HG03039 (cell line): ENCODE measurements around the gene SLC37A1.
"Not testable (repeated sequence)": the region's sequence is repeated elsewhere in the genome, so short reads cannot be mapped to it uniquely, and the experiment has no call there.

Experiments used
- ATAC-seq: cut with Tn5 transposase; IDR thresholded peaks from one replicate; pipeline ENCODE4 v1.9.1; 2021; ENCODE audit warnings: mild to moderate bottlenecking, moderate library complexity; ENCODE audit not compliant: unreplicated experiment

Gene SLC37A1

GRCh38 chr21:42614396-42614795, 100.7 kb downstream of the SLC37A1 start:
- ATAC-seq = no peak

- no peak for ATAC-seq
These were observed 101.2 kb downstream of the SLC37A1 start for GRCh38 chr21:42614811-42615351.

DNA sequence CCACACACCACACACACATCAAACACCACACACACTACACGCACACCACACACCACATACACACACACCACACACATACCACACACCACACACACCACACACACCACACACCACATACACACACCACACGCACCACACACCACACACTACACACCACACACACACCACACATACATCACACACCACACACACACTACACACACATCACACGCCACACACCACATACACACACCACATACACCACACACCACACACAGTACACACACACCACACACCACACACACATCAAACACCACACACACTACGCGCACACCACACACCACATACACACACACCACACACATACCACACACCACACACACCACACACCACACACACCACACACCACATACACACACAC, 101.7 kb downstream of the SLC37A1 start:
- ATAC-seq = not testable (repeated sequence)

GRCh38 chr21:42615924-42616323, 102.3 kb downstream of the SLC37A1 start:
- ATAC-seq = no peak

- ATAC-seq = no peak
These were observed 102.8 kb downstream of the SLC37A1 start for GRCh38 chr21:42616446-42616845.

- ATAC-seq = no peak
These were observed 103.3 kb downstream of the SLC37A1 start for GRCh38 chr21:42616941-42617340.

GRCh38 chr21:42617486-42617885, 103.8 kb downstream of the SLC37A1 start:
- no peak for ATAC-seq

GRCh38 chr21:42618707-42619102, 105.1 kb downstream of the SLC37A1 start:
- no peak for ATAC-seq

GRCh38 chr21:42619166-42619565, 105.5 kb downstream of the SLC37A1 start:
- no peak for ATAC-seq

DNA sequence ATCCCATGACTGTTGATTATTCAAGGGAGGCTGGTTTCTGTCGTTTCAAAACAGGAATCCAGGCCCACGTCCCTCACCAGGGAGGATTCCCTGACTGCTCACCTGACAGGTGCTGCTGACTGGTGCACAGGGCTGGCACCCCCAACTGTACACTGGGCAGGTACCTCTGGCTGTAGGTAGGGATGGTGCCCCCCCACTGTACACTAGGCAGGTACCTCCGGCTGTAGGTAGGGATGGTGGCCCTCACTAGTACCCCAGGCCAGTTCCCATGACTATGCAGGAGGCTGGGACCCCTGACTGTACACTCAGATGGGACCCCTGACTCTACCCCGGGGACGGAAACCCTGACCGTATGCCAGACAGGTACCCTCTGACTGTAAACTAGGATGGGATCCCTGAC, 106.2 kb downstream of the SLC37A1 start:
- no peak for ATAC-seq

GRCh38 chr21:42621166-42621818, 107.6 kb downstream of the SLC37A1 start:
- no peak for ATAC-seq

DNA sequence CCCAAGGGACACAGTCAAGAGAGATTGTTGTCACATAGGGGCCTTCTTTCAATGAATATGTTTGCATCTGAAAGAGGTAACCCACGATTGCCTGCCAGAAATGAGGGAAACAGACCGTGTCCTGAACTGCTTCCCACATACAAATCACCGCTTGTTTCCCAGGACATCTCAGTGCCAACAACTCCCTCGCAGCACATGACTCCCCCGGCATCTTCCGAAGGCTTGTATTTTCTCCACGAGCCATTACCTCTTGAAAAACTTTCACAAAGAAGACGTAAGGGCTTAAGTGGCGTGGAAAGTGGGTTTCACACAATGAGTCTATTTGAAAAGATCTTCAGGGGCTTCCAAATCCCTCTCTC, 108.1 kb downstream of the SLC37A1 start:
- no peak for ATAC-seq

DNA sequence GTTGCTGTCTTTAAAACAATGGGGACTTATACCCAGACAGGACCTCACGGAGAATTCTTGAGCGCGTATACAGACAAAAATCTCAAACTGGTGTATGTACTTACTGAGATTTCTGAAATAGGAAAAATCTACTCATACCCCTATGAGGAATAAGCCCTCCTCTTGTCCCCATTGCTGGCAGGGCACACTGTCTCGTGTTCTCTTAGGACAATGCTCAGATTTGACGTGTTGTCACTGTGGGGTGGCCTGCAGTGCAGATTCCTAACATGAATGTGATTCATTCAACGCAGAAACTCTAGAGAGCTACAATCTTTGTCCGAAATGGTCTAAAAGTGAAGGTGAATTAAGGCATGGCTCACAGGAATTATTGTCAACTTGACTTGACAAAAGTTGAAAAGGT, 108.6 kb downstream of the SLC37A1 start:
- ATAC-seq = no peak

DNA sequence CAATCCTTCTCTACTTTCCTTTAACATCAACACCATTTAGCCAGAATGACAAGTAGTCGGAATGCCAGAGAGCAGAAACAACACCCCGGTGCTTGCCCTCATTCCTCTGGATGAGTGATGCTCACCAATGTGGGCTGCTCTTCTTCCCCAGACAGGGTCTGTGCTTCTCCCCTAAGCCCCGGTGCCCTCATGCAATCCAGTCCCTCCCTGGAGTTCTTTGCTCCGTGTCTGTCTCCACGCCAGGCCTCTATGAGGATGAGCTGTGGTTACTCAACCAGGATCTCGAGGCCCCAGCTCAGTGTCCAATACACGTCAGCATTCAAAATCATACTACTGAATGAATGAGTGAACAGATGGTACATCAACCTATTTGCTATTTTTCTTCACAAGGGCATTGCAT, 110.0 kb downstream of the SLC37A1 start:
- no peak for ATAC-seq

DNA sequence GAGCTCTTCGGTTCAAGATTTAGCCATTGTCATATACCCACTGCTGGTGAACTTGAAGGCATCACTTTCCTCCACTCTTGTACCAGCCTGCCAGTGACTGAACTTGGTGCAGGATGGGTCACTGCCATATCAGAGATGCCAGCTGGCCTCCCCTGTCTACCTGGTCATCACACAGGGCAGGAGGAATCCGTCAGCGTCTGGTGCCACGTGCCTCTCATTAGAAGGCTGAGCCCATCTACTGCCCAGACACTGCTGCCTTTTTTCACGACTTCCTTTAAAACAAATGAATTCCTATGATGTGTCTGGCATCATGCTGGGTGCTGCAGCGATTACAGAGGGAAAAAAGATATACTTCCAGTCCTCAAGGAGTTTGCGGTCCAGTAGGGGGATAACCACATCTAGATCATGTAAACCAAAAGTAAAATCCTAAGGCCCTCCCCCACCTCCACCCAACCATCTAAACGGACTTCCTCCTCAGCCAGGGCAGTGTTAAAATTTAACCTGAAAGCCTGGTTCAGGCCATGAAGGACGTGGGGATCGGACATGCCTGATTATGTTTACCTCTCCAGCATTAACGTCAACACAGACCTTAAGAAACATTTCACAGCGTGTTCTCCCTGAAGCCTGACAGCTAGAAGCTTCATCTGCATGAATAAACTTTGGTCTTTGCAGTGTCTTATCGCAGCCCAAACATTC, 110.6 kb downstream of the SLC37A1 start:
- no peak for ATAC-seq

GRCh38 chr21:42624936-42625335, 111.3 kb downstream of the SLC37A1 start:
- ATAC-seq = no peak

DNA sequence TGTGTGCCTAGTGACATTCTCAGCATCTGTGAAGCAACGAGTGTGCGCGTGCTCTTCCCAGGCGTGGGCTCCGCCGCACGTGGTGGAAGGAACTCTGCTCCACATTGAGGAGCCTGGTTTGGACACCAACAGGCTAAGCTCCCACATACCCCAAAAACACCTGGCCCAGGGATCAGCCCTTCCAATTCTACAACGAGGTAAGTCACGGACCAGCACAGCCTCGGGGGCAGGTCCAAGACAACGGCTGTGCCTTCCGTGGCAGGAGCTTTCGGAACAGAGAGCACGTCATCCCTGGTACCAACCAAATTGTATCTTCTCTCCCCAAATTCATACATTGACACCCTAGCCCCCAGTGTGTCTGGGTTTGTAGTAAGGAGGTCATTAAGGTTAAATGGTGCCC, 112.5 kb downstream of the SLC37A1 start:
- ATAC-seq = no peak

GRCh38 chr21:42627527-42628289, 114.1 kb downstream of the SLC37A1 start:
- no peak for ATAC-seq

DNA sequence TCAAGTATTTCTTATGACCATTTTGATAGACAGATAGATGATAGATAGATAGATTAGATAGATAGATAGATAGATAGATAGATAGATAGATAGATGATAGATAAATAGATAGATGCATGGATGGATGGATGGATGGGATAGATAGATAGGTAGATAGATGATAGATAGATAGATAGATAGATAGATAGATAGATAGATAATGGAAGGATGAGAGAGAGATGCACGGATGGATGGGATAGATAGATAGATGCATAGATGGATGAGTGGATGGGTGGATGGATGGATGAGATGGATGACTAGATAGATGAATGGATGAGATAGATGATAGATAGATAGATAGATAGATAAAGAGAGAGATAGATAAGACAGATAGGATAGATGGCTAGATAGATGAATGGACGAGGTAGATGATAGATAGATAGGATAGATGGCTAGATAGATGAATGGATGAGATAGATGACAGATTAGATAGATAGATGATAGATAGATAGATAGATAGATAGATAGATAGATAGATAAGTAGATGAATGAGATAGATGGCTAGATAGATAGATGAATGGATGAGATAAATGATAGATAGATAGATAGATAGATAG, 114.9 kb downstream of the SLC37A1 start:
- not testable (repeated sequence) for ATAC-seq

GRCh38 chr21:42629933-42630589, 116.4 kb downstream of the SLC37A1 start:
- no peak for ATAC-seq

- no peak for ATAC-seq
These were observed 117.0 kb downstream of the SLC37A1 start for GRCh38 chr21:42630626-42631025.
